Chondrocyte (in vitro differentiated cells): ENCODE results near the gene KMT2E. TPM values are rescaled to one million over a fixed set of nuclear protein-coding genes. Genes with fewer than 3 reads are reported as not detected.
"Not testable (repeated sequence)": the region's sequence is repeated elsewhere in the genome, so short reads cannot be mapped to it uniquely, and the experiment has no call there.

ENCODE experiments used
- DNase-seq: peaks from one replicate; pipeline ENCODE4 v3.0.0; 2021; ENCODE audit warnings: mixed read lengths, low spot score
- H3K27ac Mint-ChIP-seq: one replicate; pipeline ENCODE4 v1.8.0; 2021; ENCODE audit warnings: mild to moderate bottlenecking, moderate library complexity, mixed read lengths; ENCODE audit not compliant: unreplicated experiment
- H3K27me3 Mint-ChIP-seq: 2 replicates; pipeline ENCODE4 v1.8.0; 2021; ENCODE audit warnings: low read depth, mixed read lengths
- H3K36me3 Mint-ChIP-seq: 2 replicates; pipeline ENCODE4 v1.8.0; 2021; ENCODE audit warnings: low read depth, mixed read lengths
- H3K4me1 Mint-ChIP-seq: 2 replicates; pipeline ENCODE4 v1.8.0; 2021; ENCODE audit warnings: low read depth, mild to moderate bottlenecking, mixed read lengths
- H3K4me3 Mint-ChIP-seq: one replicate; pipeline ENCODE4 v1.8.0; 2021; ENCODE audit warnings: mild to moderate bottlenecking, moderate library complexity, mixed read lengths; ENCODE audit not compliant: unreplicated experiment
- H3K9me3 Mint-ChIP-seq: 2 replicates; pipeline ENCODE4 v1.8.0; 2021; ENCODE audit warnings: low read depth, mixed read lengths
- total RNA-seq: library from RNA; stranded (reverse); gene quantifications from 3 replicates; pipeline ENCODE4 v1.2.1, GENCODE V29; 2021
- TF ChIP-seq, protein P1 (sequence below): fragments of 200-600 bp; sonication (generic); IDR thresholded peaks from 2 replicates; pipeline ENCODE4 v1.5.0; 2021; ENCODE audit warnings: antibody characterized with exemption, mild to moderate bottlenecking, moderate library complexity

KMT2E gene
- total RNA-seq, 1 donor from 2014 or later = 63.1 TPM

GRCh38 chr7:104973227-104973626, 40.8 kb upstream of the KMT2E start:
- Mint-ChIP-seq H3K4me3 (no peak overlapping the region), H3K27me3 (no peaks in the 10 kb centered on the region), H3K4me1 (peaks cover 31% of the 10 kb centered on the region), H3K36me3 (peaks cover 3% of the 10 kb centered on the region), H3K9me3 (no peaks in the 10 kb centered on the region), H3K27ac (peak overlapping the region; percentile 94)
- no peak for DNase-seq
- TF ChIP-seq, protein P1, sequence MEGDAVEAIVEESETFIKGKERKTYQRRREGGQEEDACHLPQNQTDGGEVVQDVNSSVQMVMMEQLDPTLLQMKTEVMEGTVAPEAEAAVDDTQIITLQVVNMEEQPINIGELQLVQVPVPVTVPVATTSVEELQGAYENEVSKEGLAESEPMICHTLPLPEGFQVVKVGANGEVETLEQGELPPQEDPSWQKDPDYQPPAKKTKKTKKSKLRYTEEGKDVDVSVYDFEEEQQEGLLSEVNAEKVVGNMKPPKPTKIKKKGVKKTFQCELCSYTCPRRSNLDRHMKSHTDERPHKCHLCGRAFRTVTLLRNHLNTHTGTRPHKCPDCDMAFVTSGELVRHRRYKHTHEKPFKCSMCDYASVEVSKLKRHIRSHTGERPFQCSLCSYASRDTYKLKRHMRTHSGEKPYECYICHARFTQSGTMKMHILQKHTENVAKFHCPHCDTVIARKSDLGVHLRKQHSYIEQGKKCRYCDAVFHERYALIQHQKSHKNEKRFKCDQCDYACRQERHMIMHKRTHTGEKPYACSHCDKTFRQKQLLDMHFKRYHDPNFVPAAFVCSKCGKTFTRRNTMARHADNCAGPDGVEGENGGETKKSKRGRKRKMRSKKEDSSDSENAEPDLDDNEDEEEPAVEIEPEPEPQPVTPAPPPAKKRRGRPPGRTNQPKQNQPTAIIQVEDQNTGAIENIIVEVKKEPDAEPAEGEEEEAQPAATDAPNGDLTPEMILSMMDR = no peak

DNA sequence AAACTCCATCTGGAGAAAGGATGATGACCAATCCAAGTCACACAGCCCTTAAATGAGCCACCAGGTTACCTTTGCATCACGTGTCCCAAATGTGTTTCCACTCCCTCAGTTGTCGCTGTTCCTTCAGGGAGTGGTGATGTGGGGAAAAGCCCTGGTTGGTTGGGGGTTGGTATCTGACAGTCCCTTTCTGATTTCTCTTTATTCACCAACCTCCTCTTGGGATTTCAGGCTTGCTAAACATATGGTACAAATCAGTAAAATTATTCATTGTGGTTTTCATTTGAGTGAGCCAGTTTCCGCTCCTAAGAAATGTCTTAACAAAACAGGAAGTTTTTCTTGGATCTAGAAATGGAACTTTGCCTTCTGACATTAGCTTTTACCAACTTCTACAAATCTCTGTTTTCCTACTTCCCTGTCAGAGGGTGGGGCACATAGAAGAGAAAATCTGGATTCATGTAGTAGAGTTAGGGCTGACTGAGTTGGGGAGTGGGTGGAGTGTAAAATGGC, 40.0 kb upstream of the KMT2E start:
- H3K36me3 Mint-ChIP-seq = peaks cover 3% of the 10 kb centered on the region
- H3K9me3 Mint-ChIP-seq = no peaks in the 10 kb centered on the region
- H3K4me3 Mint-ChIP-seq = no peak overlapping the region
- TF ChIP-seq, protein P1 = no peak
- H3K27me3 Mint-ChIP-seq = no peaks in the 10 kb centered on the region
- no peak for DNase-seq
- H3K4me1 Mint-ChIP-seq = peaks cover 33% of the 10 kb centered on the region
- peak overlapping the region; percentile 94 for H3K27ac Mint-ChIP-seq

GRCh38 chr7:104975553-104975952, 38.5 kb upstream of the KMT2E start:
- H3K9me3 Mint-ChIP-seq, DNase-seq, H3K27ac Mint-ChIP-seq, H3K36me3 Mint-ChIP-seq, H3K4me3 Mint-ChIP-seq, H3K27me3 Mint-ChIP-seq: not testable (repeated sequence)
- peaks cover 47% of the 10 kb centered on the region for H3K4me1 Mint-ChIP-seq

DNA sequence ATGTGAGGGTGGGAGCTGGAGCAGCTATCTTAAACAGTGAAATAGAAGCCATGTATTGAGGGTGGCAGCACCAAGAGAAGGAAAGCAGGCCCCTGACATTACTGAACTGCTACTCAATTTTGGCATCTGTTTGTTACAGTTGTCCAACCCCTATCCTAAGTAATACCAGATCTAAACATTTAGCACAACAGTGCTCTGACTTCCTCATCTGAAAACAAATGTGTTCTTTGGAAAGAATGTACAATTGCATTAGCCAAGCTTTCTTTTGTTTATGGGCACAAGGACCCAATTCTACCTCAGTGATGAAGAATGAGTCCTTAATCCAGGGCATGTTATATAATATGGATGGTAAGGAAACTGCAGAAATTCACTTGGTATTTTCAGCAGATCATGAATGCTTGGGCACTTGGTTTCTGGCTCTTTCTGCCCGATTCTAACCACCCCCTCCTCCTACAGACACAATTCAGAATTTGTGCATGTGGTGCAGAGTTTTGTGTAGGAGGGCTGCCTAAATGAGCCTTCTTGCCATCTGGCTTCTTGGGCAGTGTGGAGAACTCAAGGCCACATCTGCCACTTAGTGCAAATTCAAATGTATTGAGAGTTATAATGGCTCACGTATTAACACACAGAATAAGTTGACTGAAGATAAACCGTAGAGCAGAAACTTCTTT, 36.9 kb upstream of the KMT2E start:
- Mint-ChIP-seq H3K9me3 (no peaks in the 10 kb centered on the region), H3K4me1 (peaks cover 49% of the 10 kb centered on the region), H3K4me3 (no peak overlapping the region), H3K36me3 (peaks cover 3% of the 10 kb centered on the region), H3K27me3 (no peaks in the 10 kb centered on the region), H3K27ac (no peak overlapping the region)
- DNase-seq = no peak
- TF ChIP-seq, protein P1 = no peak

DNA sequence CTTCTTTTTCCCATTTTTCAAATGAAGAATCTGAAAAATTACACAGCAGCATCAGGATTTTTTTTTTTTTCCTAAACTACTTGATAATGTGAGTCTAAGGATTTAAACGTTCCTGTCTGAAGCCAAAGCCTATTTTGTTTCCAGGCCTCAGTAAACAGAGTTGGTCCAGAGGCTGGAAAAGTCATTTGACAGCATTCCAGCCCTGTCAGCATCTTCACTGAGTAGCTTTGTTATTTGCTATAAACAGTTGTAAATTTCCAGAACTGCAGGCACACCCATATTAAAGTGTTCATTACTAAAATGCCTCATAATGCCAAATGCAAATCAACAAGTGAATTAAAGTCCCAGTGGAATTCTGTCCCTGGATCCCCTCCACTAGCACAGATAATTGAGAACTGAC, 35.5 kb upstream of the KMT2E start:
- Mint-ChIP-seq H3K4me1 (peaks cover 53% of the 10 kb centered on the region), H3K9me3 (no peaks in the 10 kb centered on the region), H3K27me3 (no peaks in the 10 kb centered on the region), H3K4me3 (no peak overlapping the region), H3K36me3 (peaks cover 3% of the 10 kb centered on the region), H3K27ac (no peak overlapping the region)
- TF ChIP-seq, protein P1 = no peak
- DNase-seq = no peak
